HepG2 (cell line): ENCODE results near the gene TCAIM. TPM values are rescaled to one million over a fixed set of nuclear protein-coding genes. Genes with fewer than 3 reads are reported as not detected.

Experiments
- ATAC-seq: fragments of 200-7000 bp; cut with Tn5 transposase; 3 replicates; pipeline ENCODE4 v1.9.1; 2020; ENCODE audit warnings: mild to moderate bottlenecking, moderate library complexity
- BruUV-seq: library from RNA; stranded (reverse); fragments of 400-500 nt; replicated peaks from 2 replicates; lab custom pipeline; 2021; lab: Mats Ljungman, UMichigan
- CTCF ChIA-PET: fragments of 300-600 bp; formaldehyde crosslinking; extraction: SDS; loops from one replicate; lab custom pipeline; 2021; ENCODE audit warnings: low total read pairs, inconsistent platforms, low intra/inter-chr PET ratio; lab: Yijun Ruan, JAX
- POLR2A ChIA-PET: fragments of 350-600 bp; sonication (Branson Sonifier 250); formaldehyde crosslinking; loops from one replicate; lab custom pipeline; 2020; ENCODE audit warnings: antibody characterized with exemption, inconsistent platforms; lab: Yijun Ruan, JAX
- DNase-seq: peaks from one replicate; pipeline ENCODE4 v3.0.0-alpha.2; 2015; ENCODE audit warnings: low spot score
- FAIRE-seq: peaks from 3 replicates; lab custom pipeline; 2011; peaks lifted over from hg19 to GRCh38; lab: Jason Lieb, UNC
- H2AFZ ChIP-seq: one replicate; pipeline ENCODE4 v1.6.1; 2011; ENCODE audit warnings: low read length, inconsistent platforms
- H3K27ac ChIP-seq: fragments of 300-600 bp; 3 replicates; pipeline ENCODE4 v1.8.0; 2011; ENCODE audit warnings: mixed run types, mild to moderate bottlenecking, mixed read lengths, low read length, inconsistent platforms; ENCODE audit not compliant: insufficient read depth; ENCODE audit errors: extremely low read length
- H3K27me3 ChIP-seq, 2 experiments: fragments of 200-600 bp in 1 of 2; 2 replicates in 1 of 2; 3 replicates in 1 of 2; pipeline versions ENCODE4 v1.6.0 to v1.8.0; 2011; ENCODE audit warnings: low read length in 2 of 2, mild to moderate bottlenecking in 2 of 2, moderate library complexity in 2 of 2, inconsistent platforms in 1 of 2; ENCODE audit not compliant: insufficient read depth in 2 of 2, control insufficient read depth in 1 of 2
- H3K36me3 ChIP-seq, 2 experiments: fragments of 200-600 bp in 1 of 2; replicated peaks in 1 of 2; 2 replicates in 1 of 2; 3 replicates in 1 of 2; pipeline versions ENCODE4 v1.5.1 to v1.8.0; 2011; ENCODE audit warnings: low read length in 2 of 2, inconsistent platforms in 1 of 2; ENCODE audit not compliant: insufficient read depth in 2 of 2, control insufficient read depth in 1 of 2
- H3K4me1 ChIP-seq: 2 replicates; pipeline ENCODE4 v1.5.1; 2012; ENCODE audit warnings: low read length, inconsistent platforms; ENCODE audit not compliant: insufficient read depth
- H3K4me2 ChIP-seq: 2 replicates; pipeline ENCODE4 v1.6.0; 2011; ENCODE audit warnings: low read depth, low read length, inconsistent platforms
- H3K4me3 ChIP-seq, 3 experiments: fragments of 200-600 bp in 1 of 3; sonication (generic), shearing (Covaris generic) in 1 of 3; replicated peaks in 1 of 3; 2 replicates each; pipeline ENCODE4 v1.5.1; 2011 to 2016; ENCODE audit warnings: low read length in 3 of 3, inconsistent platforms in 2 of 3, low read depth in 2 of 3, mild to moderate bottlenecking in 2 of 3, control low read depth in 1 of 3, mixed read lengths in 1 of 3; ENCODE audit not compliant: insufficient read depth in 1 of 3
- H3K79me2 ChIP-seq: one replicate; pipeline ENCODE4 v1.6.1; 2011; ENCODE audit warnings: low read length, inconsistent platforms; ENCODE audit not compliant: insufficient read depth
- H3K9ac ChIP-seq: 2 replicates; pipeline ENCODE4 v1.6.0; 2011; ENCODE audit warnings: mild to moderate bottlenecking, low read depth, low read length, inconsistent platforms; ENCODE audit not compliant: insufficient read depth
- H3K9me3 ChIP-seq: 2 replicates; pipeline ENCODE4 v1.5.1; 2012; ENCODE audit warnings: mild to moderate bottlenecking, low read length
- H4K20me1 ChIP-seq: 2 replicates; pipeline ENCODE4 v1.6.0; 2011; ENCODE audit warnings: inconsistent platforms, mild to moderate bottlenecking, low read length, moderate library complexity; ENCODE audit not compliant: insufficient read depth
- CBX5 ChIP-seq: sonication (generic); formaldehyde crosslinking; IDR thresholded peaks from 2 replicates; pipeline ENCODE4 v1.4.0; 2020; ENCODE audit warnings: missing genetic modification reagents, borderline replicate concordance
- FIP1L1 ChIP-seq: fragments of 200-400 bp; formaldehyde crosslinking; IDR thresholded peaks from 2 replicates; pipeline ENCODE4 v1.6.1; 2018; ENCODE audit warnings: low read depth, mild to moderate bottlenecking, low read length, moderate library complexity, borderline replicate concordance; ENCODE audit not compliant: insufficient read depth
- FOXC1 ChIP-seq: sonication (generic); formaldehyde crosslinking; IDR thresholded peaks from 2 replicates; pipeline ENCODE4 v1.8.0; 2022; ENCODE audit warnings: mild to moderate bottlenecking, missing genetic modification reagents, borderline replicate concordance
- KIAA2018 ChIP-seq: sonication (generic); formaldehyde crosslinking; IDR thresholded peaks from 2 replicates; pipeline ENCODE4 v1.5.0; 2020; ENCODE audit warnings: mild to moderate bottlenecking, missing genetic modification reagents, borderline replicate concordance
- KLF13 ChIP-seq: sonication (generic); formaldehyde crosslinking; IDR thresholded peaks from 2 replicates; pipeline ENCODE4 v1.4.0; 2020; ENCODE audit warnings: mild to moderate bottlenecking, missing genetic modification reagents
- MIXL1 ChIP-seq: IDR thresholded peaks from 2 replicates; pipeline ENCODE4 v1.6.1; 2016
- SALL1 ChIP-seq: sonication (generic); formaldehyde crosslinking; IDR thresholded peaks from 2 replicates; pipeline ENCODE4 v1.8.0; 2022; ENCODE audit warnings: mild to moderate bottlenecking, missing genetic modification reagents
- TAF1 ChIP-seq: sonication (generic); formaldehyde crosslinking; IDR thresholded peaks from 2 replicates; pipeline ENCODE4 v1.4.0; 2020; ENCODE audit warnings: missing genetic modification reagents
- ZFP36L1 ChIP-seq: sonication (generic); formaldehyde crosslinking; IDR thresholded peaks from 2 replicates; pipeline ENCODE4 v1.8.0; 2022; ENCODE audit warnings: mild to moderate bottlenecking, missing genetic modification reagents, moderate library complexity
- ZNF253 ChIP-seq: sonication (generic); formaldehyde crosslinking; IDR thresholded peaks from 2 replicates; pipeline ENCODE4 v1.8.0; 2022; ENCODE audit warnings: mild to moderate bottlenecking, missing genetic modification reagents, borderline replicate concordance
- ZNF615 ChIP-seq: sonication (generic); formaldehyde crosslinking; IDR thresholded peaks from 2 replicates; pipeline ENCODE4 v1.5.0; 2020; ENCODE audit warnings: mild to moderate bottlenecking, missing genetic modification reagents, borderline replicate concordance
- WGBS: methylation state at CpG from one replicate; pipeline ENCODE4 v1.1.6; 2017; ENCODE audit warnings: low lambda C conversion rate; 5-methylcytosine and 5-hydroxymethylcytosine counted together
- in situ Hi-C: cut with HindIII; loops from 2 replicates; pipeline ENCODE4 v1.10.0; 2017; ENCODE audit warnings: low pct_unique_long_range_greater_than_20kb; ENCODE audit not compliant: extremely low pct_ligation_motif_present
- intact Hi-C: fragments of 100-400 bp; cut with micrococcal nuclease; formaldehyde crosslinking; loops from one replicate; pipeline ENCODE4 v1.10.0; 2022; ENCODE audit not compliant: unreplicated experiment
- polyA plus RNA-seq, 8 experiments: library from polyadenylated mRNA; depleted of rRNA in 3 of 8; stranded (reverse) in 7 of 8; unstranded in 1 of 8; fragments of >200 nt; fragmentation: Illumina TruSeq in 4 of 8; extraction: Trizol in 4 of 8; gene quantifications; 2 replicates each; pipeline versions ENCODE4 v1.2.1 to v1.2.3, GENCODE V29; 2011 to 2016; ENCODE audit warnings: low read depth in 4 of 8, missing spikeins in 1 of 8, mixed read lengths in 1 of 8; ENCODE audit not compliant: insufficient read depth in 1 of 8
- total RNA-seq, 5 experiments: library from RNA; depleted of rRNA; stranded (reverse); fragments of >200 nt; fragmentation: Illumina TruSeq; extraction: Trizol; gene quantifications; 2 replicates each; pipeline ENCODE4 v1.2.3, GENCODE V29; 2016; ENCODE audit warnings: low read depth in 1 of 5
- TF ChIP-seq, protein P1 (sequence below): sonication (generic); formaldehyde crosslinking; IDR thresholded peaks from 2 replicates; pipeline ENCODE4 v1.4.0; 2020; ENCODE audit warnings: mild to moderate bottlenecking, missing genetic modification reagents, borderline replicate concordance

Gene TCAIM
- total and polyA plus RNA-seq, 2 of the 13 experiments (the other 11 are each of a cell fraction or from before 2014, with no cell fraction given), result 16.9 to 22.6 TPM

DNA sequence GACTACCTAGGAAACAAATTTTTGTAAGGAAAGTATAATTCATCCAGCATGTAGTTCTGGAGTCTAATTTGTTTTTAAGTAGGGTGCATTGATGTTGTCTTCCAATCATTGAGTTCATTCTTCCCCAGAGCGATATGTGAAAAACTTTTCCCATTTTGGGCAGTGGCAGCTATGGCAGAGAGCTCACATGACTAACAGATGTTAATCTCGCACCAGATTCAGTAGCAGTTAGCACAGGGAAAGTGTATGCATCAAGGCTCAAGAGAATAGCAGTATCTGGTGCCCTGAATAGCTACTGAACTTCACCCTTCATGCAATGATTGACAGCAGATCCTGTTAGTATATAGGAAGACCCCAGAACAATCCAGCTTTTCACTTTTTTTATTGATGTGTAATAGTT lies 46.3 kb upstream of the TCAIM start (continued):
- TF ChIP-seq ZNF615 (CRISPR knock-in tag) (no peak), FIP1L1 (no peak)
- TF ChIP-seq, protein P1, sequence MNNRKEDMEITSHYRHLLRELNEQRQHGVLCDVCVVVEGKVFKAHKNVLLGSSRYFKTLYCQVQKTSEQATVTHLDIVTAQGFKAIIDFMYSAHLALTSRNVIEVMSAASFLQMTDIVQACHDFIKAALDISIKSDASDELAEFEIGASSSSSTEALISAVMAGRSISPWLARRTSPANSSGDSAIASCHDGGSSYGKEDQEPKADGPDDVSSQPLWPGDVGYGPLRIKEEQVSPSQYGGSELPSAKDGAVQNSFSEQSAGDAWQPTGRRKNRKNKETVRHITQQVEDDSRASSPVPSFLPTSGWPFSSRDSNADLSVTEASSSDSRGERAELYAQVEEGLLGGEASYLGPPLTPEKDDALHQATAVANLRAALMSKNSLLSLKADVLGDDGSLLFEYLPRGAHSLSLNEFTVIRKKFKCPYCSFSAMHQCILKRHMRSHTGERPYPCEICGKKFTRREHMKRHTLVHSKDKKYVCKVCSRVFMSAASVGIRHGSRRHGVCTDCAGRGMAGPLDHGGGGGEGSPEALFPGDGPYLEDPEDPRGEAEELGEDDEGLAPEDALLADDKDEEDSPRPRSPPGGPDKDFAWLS, result no peak

- H2AFZ ChIP-seq, result no peak overlapping the region
- no peak for ATAC-seq
- H3K9ac ChIP-seq, result no peak overlapping the region
- ChIA-PET CTCF (no interaction called here), POLR2A (no interaction called here)
- H3K27ac ChIP-seq, result no peak overlapping the region
- no peak for FAIRE-seq
- no peaks in the 10 kb centered on the region for H3K79me2 ChIP-seq
- TF ChIP-seq TAF1 (CRISPR knock-in tag), result no peak
- no peak for TF ChIP-seq SALL1 (CRISPR knock-in tag)
- no peak for TF ChIP-seq FOXC1 (CRISPR knock-in tag)
- no peak for TF ChIP-seq CBX5 (CRISPR knock-in tag)
- no peak for TF ChIP-seq MIXL1 (CRISPR knock-in tag)
- TF ChIP-seq KLF13, result no peak
- no peak for TF ChIP-seq KIAA2018 (CRISPR knock-in tag)
- no peak for TF ChIP-seq ZNF253 (CRISPR knock-in tag)
- no peak for TF ChIP-seq ZFP36L1
- TF ChIP-seq, all 625 proteins: peak for 0
- no peaks in the 10 kb centered on the region for H3K9me3 ChIP-seq
- peaks cover 0 to 4% of the 10 kb centered on the region in 2 experiments; a peak in 2 of 5 replicates for H3K27me3 ChIP-seq
- no peaks in the 10 kb centered on the region for H4K20me1 ChIP-seq
- no peaks in the 10 kb centered on the region for H3K4me1 ChIP-seq
- H3K36me3 ChIP-seq, result no peaks in the 10 kb centered on the region
- WGBS, result 8% methylated on average over 1 of the region's 1 CpG
- intact Hi-C loops, result no loop called here
- H3K4me2 ChIP-seq, result no peak overlapping the region
- no peak for DNase-seq
- no peak overlapping the region for H3K4me3 ChIP-seq
- BruUV-seq, result no TSS peak
- in situ Hi-C loops, result no loop called here
Measured at GRCh38 chr3:44292947-44293346, 45.6 kb upstream of the TCAIM start.
